Panc1 (cell line): ENCODE results near the gene RNF220. TPM values are rescaled to one million over a fixed set of nuclear protein-coding genes. Genes with fewer than 3 reads are reported as not detected.

Experiments used
- ATAC-seq: fragments of 200-7000 bp; cut with Tn5 transposase; 2 replicates; pipeline ENCODE4 v1.9.1; 2020; ENCODE audit warnings: mild to moderate bottlenecking, moderate library complexity
- BruUV-seq: library from RNA; stranded (reverse); fragments of 400-500 nt; replicated peaks from 2 replicates; lab custom pipeline; 2021; lab: Mats Ljungman, UMichigan
- CTCF ChIA-PET: fragments of 300-600 bp; sonication (Branson Sonifier 250); formaldehyde crosslinking; loops from one replicate; lab custom pipeline; 2022; ENCODE audit warnings: antibody characterized with exemption; lab: Charles Lee
- POLR2A ChIA-PET: fragments of 300-600 bp; sonication (Branson Sonifier 250); formaldehyde crosslinking; loops from one replicate; lab custom pipeline; 2022; ENCODE audit warnings: antibody characterized with exemption; lab: Charles Lee
- DNase-seq: peaks from one replicate; pipeline ENCODE4 v3.0.0-alpha.2; 2010; ENCODE audit warnings: low read depth, low spot score
- H3K27ac ChIP-seq: 2 replicates; pipeline ENCODE4 v1.5.1; 2011; ENCODE audit warnings: mild to moderate bottlenecking, low read length, inconsistent platforms
- H3K27me3 ChIP-seq: fragments of 200-500 bp; sonication (Bioruptor generic); 2 replicates; pipeline ENCODE4 v1.6.0; 2014; ENCODE audit warnings: low read length, inconsistent platforms; ENCODE audit not compliant: control insufficient read depth, insufficient read depth
- H3K36me3 ChIP-seq: fragments of 200-500 bp; sonication (Bioruptor generic); 2 replicates; pipeline ENCODE4 v1.5.1; 2014; ENCODE audit warnings: inconsistent platforms, mild to moderate bottlenecking, low read length, moderate library complexity; ENCODE audit not compliant: control insufficient read depth, insufficient read depth
- H3K4me1 ChIP-seq: 2 replicates; pipeline ENCODE4 v1.5.1; 2011; ENCODE audit warnings: inconsistent platforms, mild to moderate bottlenecking, low read length, moderate library complexity; ENCODE audit not compliant: control insufficient read depth, insufficient read depth
- H3K4me3 ChIP-seq, 2 experiments: 2 replicates each; pipeline ENCODE4 v1.5.1; 2011 to 2012; ENCODE audit warnings: low read depth in 2 of 2, low read length in 2 of 2, mild to moderate bottlenecking in 2 of 2, inconsistent platforms in 1 of 2, moderate library complexity in 1 of 2
- H3K9me3 ChIP-seq: fragments of 200-500 bp; sonication (Bioruptor generic); 2 replicates; pipeline ENCODE4 v1.5.1; 2014; ENCODE audit warnings: low read depth, mild to moderate bottlenecking, inconsistent platforms, low read length, moderate library complexity; ENCODE audit not compliant: control insufficient read depth, insufficient read depth
- POLR2AphosphoS5 ChIP-seq: IDR thresholded peaks from 2 replicates; pipeline ENCODE4 v1.6.1; 2012; ENCODE audit warnings: mild to moderate bottlenecking, low read depth, low read length, moderate library complexity
- REST ChIP-seq, 2 experiments: IDR thresholded peaks; 2 replicates each; pipeline ENCODE4 v1.6.1; 2011 to 2012; ENCODE audit warnings: low read depth in 2 of 2, control low read depth in 1 of 2, low read length in 1 of 2, mild to moderate bottlenecking in 1 of 2, moderate library complexity in 1 of 2; ENCODE audit not compliant: insufficient read depth in 1 of 2
- SIN3A ChIP-seq: IDR thresholded peaks from 2 replicates; pipeline ENCODE4 v1.6.1; 2012; ENCODE audit warnings: low read depth, mild to moderate bottlenecking, low read length, moderate library complexity, borderline replicate concordance; ENCODE audit not compliant: insufficient read depth
- TCF7L2 ChIP-seq: IDR thresholded peaks from 2 replicates; pipeline ENCODE4 v1.6.1; 2011; ENCODE audit warnings: mild to moderate bottlenecking, low read depth, low read length, inconsistent platforms
- in situ Hi-C: cut with HindIII; loops from 2 replicates; pipeline ENCODE4 v1.10.0; 2016; ENCODE audit warnings: low sequenced_read_pairs, low pct_unique_long_range_greater_than_20kb
- intact Hi-C: fragments of 100-400 bp; cut with micrococcal nuclease; formaldehyde crosslinking; loops from one replicate; pipeline ENCODE4 v1.10.0; 2022; ENCODE audit not compliant: unreplicated experiment
- total RNA-seq: library from RNA; stranded (reverse); gene quantifications from one replicate; pipeline ENCODE4 v1.2.1, GENCODE V29; 2021; ENCODE audit not compliant: unreplicated experiment
- TF ChIP-seq, protein P1 (sequence below): fragments of 450-650 bp; IDR thresholded peaks from 2 replicates; pipeline ENCODE4 v1.5.1; 2017; ENCODE audit warnings: mild to moderate bottlenecking

Gene RNF220
- total RNA-seq, 1 experiment from 2014 or later = 64.9 TPM

DNA sequence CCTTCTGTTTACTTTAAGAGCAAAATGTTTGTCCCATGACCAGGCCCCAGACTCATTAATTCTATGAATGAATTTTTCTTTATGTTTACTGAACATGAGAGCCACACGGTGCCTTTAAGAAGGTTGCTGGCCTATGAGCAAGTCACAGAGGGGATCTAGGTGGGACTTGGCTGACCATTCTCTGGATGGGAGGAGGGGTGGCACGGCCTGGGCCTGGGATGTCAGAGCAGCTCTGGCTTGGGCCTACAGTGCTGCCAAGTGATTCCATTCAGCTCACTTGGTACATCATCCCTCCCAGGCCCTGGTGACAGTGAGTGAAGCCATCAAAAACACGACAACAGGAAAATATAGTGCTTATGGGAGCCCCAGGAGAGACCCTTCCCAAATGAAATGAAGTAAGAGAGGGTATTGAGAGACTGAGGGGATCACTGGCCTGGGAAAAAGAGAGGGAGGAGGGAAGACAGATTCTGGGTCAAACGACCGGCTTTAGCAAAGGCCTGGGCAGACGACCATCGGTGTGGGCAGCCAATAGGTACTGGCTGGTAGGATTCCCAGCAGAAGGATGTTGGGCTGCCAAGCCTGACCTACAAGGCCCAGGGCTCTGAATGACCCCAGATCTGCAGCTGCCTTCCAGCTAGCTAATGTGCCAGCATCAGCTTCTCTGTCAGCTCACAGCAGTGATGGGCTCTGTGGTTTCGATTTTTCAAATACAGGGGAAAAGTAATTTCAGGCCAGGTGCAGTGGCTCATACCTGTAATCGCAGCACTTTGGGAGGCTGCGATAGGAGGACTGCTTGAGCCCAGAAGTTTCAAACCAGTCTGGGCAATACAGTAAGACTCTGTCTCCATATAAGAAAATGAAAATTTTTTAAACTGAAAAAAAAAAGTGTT is 265.9 kb downstream of the RNF220 start:
- Histone ChIP-seq H3K27ac (no peak overlapping the region), H3K4me3 (no peak overlapping the region), H3K9me3 (no peaks in the 10 kb centered on the region), H3K36me3 (no peaks in the 10 kb centered on the region), H3K27me3 (no peaks in the 10 kb centered on the region), H3K4me1 (peaks cover 22% of the 10 kb centered on the region)
- ChIA-PET CTCF (interaction anchor here (0.7 kb wide), 1 partner anchor 18 kb away, joined by 3 read pairs; no protein-coding TSS in a partner anchor), POLR2A (no interaction called here)
- intact Hi-C loops (no loop called here), in situ Hi-C loops (no loop called here)
- DNase-seq (no peak), ATAC-seq (no peak)
- TF ChIP-seq SIN3A (no peak), TCF7L2 (no peak), POLR2AphosphoS5 (no peak), REST (IDR thresholded peaks at IDR 0.05; ENCODE audit: insufficient read depth in 1 of 2, low read depth in 2 of 2, low read length in 1 of 2) (no peak)
- TF ChIP-seq, protein P1, sequence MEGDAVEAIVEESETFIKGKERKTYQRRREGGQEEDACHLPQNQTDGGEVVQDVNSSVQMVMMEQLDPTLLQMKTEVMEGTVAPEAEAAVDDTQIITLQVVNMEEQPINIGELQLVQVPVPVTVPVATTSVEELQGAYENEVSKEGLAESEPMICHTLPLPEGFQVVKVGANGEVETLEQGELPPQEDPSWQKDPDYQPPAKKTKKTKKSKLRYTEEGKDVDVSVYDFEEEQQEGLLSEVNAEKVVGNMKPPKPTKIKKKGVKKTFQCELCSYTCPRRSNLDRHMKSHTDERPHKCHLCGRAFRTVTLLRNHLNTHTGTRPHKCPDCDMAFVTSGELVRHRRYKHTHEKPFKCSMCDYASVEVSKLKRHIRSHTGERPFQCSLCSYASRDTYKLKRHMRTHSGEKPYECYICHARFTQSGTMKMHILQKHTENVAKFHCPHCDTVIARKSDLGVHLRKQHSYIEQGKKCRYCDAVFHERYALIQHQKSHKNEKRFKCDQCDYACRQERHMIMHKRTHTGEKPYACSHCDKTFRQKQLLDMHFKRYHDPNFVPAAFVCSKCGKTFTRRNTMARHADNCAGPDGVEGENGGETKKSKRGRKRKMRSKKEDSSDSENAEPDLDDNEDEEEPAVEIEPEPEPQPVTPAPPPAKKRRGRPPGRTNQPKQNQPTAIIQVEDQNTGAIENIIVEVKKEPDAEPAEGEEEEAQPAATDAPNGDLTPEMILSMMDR = no peak
- BruUV-seq = no TSS peak

DNA sequence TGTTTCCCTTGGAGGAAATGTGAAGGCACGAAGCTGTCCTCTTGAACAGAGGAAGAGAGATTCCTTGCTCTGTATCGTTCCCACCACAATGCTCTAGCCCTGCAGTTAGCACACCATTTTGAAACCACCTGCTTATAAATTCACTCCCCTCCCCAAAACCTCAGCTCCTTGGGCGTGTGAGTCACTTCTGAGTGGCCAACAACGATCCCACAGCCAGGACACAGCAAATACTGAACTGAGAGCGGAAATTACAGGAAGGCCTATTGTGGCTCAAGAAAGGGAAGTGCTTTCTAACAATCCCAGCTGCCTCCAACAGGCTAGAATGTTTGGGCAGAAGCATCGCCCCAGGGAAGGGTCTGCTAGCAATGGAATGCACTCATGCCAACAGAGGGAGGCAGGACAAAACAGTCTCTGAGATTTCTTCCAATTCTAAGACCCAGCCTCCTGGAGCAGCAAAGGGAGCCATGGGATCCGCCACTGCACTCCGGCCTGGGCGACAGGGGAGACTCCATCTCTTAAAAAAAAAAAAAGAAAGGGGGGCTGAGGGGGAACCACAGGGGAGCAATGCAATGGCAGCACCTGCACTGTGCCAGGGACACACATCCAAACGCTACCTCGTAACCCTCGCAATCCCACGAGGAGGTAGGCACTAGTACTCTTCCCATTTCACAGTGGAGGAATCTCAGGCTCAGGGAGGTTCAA is 267.4 kb downstream of the RNF220 start:
- in situ Hi-C loops (no loop called here), intact Hi-C loops (no loop called here)

More for the DNA sequence above, 267.4 kb downstream of the RNF220 start:
- Histone ChIP-seq H3K4me1 (peaks cover 26% of the 10 kb centered on the region), H3K4me3 (peak overlapping the region in 1 of 2 experiments; percentile 96; a peak in 1 of 4 replicates), H3K27me3 (no peaks in the 10 kb centered on the region), H3K27ac (no peak overlapping the region), H3K36me3 (no peaks in the 10 kb centered on the region), H3K9me3 (no peaks in the 10 kb centered on the region)
- no TSS peak for BruUV-seq
- ChIA-PET CTCF (no interaction called here), POLR2A (interaction anchor here (0.9 kb wide), 1 partner anchor 49 kb away, joined by 3 read pairs; no protein-coding TSS in a partner anchor)
- TF ChIP-seq, protein P1 = no peak
- TF ChIP-seq TCF7L2 (no peak), SIN3A (no peak), POLR2AphosphoS5 (no peak), REST (IDR thresholded peaks at IDR 0.05; ENCODE audit: insufficient read depth in 1 of 2, low read depth in 2 of 2, low read length in 1 of 2) (no peak)
- ATAC-seq (no peak), DNase-seq (no peak)
